ENCODE results near the gene NSG1. TPM values are rescaled to one million over a fixed set of nuclear protein-coding genes. Genes with fewer than 3 reads are reported as not detected.
"Not testable (repeated sequence)": the region's sequence is repeated elsewhere in the genome, so short reads cannot be mapped to it uniquely, and the experiment has no call there.

The NSG1 gene
- total RNA-seq, 2 donors from 2014 or later = 0.27 to 0.56 TPM

DNA sequence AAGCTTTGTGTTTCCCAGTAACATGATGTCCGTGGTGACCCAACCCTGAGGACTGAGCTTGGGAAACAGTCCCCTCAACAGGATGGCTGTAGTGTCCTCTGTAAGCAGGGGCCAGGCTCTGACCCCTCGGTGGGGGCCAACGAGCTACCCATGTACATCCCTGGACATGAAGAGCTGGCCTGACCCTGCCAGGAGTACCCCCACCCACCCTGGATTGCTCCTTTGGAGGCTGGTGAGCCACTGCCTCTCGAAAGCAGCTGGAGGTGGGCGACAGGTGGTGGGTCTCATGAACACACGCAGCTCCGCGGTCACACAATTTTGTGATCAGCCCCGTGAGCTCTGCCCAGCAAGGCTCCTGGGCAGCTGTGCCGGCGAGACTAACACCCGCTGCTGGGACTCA is 33.5 kb downstream of the NSG1 start:
- ATAC-seq (ENCODE audit: insufficient number of reproducible peaks, low FRiP score, low read depth) (no peak), DNase-seq (ENCODE audit: low spot score) (no peak)
- no peaks in the 10 kb centered on the region for H3K27me3 ChIP-seq (replicated peaks; ENCODE audit: insufficient read depth)
- peaks cover 59% of the 10 kb centered on the region for H3K36me3 ChIP-seq
- no peaks in the 10 kb centered on the region for H3K4me1 ChIP-seq (ENCODE audit: control insufficient read depth in 1 of 2, low read depth in 2 of 2)
- H3K27ac ChIP-seq = no peak overlapping the region
- no peak overlapping the region for H3K4me3 ChIP-seq
- TF ChIP-seq, protein P1, sequence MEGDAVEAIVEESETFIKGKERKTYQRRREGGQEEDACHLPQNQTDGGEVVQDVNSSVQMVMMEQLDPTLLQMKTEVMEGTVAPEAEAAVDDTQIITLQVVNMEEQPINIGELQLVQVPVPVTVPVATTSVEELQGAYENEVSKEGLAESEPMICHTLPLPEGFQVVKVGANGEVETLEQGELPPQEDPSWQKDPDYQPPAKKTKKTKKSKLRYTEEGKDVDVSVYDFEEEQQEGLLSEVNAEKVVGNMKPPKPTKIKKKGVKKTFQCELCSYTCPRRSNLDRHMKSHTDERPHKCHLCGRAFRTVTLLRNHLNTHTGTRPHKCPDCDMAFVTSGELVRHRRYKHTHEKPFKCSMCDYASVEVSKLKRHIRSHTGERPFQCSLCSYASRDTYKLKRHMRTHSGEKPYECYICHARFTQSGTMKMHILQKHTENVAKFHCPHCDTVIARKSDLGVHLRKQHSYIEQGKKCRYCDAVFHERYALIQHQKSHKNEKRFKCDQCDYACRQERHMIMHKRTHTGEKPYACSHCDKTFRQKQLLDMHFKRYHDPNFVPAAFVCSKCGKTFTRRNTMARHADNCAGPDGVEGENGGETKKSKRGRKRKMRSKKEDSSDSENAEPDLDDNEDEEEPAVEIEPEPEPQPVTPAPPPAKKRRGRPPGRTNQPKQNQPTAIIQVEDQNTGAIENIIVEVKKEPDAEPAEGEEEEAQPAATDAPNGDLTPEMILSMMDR (IDR thresholded peaks at IDR 0.05) = no peak
- H3K9me3 ChIP-seq = no peaks in the 10 kb centered on the region

DNA sequence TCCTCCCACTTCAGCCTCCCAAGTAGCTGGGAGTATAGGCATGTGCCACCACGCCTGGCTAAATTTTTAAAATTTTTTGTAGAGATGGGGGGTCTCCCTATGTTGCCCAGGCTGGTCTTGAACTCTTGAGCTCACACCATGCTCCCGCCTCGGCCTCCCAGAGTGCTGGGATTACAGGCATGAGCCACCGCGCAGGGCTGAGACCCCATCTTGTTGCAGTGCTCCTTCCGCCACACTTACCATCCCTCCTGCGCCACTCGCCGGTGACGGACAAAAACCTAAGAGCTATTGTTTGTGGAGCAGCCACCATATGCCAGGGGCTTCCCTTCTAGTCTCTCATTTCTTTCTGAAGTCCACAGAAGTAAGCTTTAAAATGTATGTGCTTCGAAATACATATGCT is 34.5 kb downstream of the NSG1 start:
- TF ChIP-seq, protein P1 (IDR thresholded peaks at IDR 0.05) = no peak
- Histone ChIP-seq H3K27me3 (replicated peaks; ENCODE audit: insufficient read depth) (no peaks in the 10 kb centered on the region), H3K4me3 (no peak overlapping the region), H3K36me3 (peaks cover 59% of the 10 kb centered on the region), H3K27ac (no peak overlapping the region), H3K4me1 (ENCODE audit: control insufficient read depth in 1 of 2, low read depth in 2 of 2) (no peaks in the 10 kb centered on the region), H3K9me3 (no peaks in the 10 kb centered on the region)
- ATAC-seq (ENCODE audit: insufficient number of reproducible peaks, low FRiP score, low read depth) (no peak), DNase-seq (ENCODE audit: low spot score) (no peak)

DNA sequence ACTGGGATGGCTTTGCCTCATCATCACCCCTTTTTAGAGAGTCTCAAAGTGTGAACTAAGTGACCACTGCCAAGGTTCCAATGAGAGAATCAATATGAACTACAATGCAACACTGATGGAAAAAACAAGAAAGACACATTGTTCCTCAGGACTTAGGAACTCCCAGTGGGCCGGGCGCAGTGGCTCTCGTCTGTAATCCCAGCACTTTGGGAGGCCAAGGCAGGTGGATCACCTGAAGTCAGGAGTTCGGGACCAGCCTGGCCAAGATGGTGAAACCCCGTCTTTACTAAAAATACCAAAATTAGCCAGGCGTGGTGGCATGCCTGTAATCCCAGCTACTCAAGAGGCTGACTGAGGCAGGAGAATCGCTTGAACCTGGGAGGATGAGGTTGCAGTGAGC is 35.2 kb downstream of the NSG1 start:
- not testable (repeated sequence) for DNase-seq (ENCODE audit: low spot score)

GRCh38 chr4:4422856-4423499 is 36.1 kb downstream of the NSG1 start:
- Histone ChIP-seq H3K4me3 (no peak overlapping the region), H3K36me3 (peaks cover 57% of the 10 kb centered on the region), H3K27me3 (replicated peaks; ENCODE audit: insufficient read depth) (no peaks in the 10 kb centered on the region), H3K4me1 (ENCODE audit: control insufficient read depth in 1 of 2, low read depth in 2 of 2) (no peaks in the 10 kb centered on the region), H3K27ac (no peak overlapping the region), H3K9me3 (no peaks in the 10 kb centered on the region)
- DNase-seq (ENCODE audit: low spot score) (no peak), ATAC-seq (ENCODE audit: insufficient number of reproducible peaks, low FRiP score, low read depth) (no peak)
- TF ChIP-seq, protein P1 (IDR thresholded peaks at IDR 0.05) = no peak

More for the DNA sequence above, 35.2 kb downstream of the NSG1 start:
- peaks cover 59% of the 10 kb centered on the region for H3K36me3 ChIP-seq
- H3K4me1 ChIP-seq (ENCODE audit: control insufficient read depth in 1 of 2, low read depth in 2 of 2); H3K4me3 ChIP-seq; H3K27me3 ChIP-seq (replicated peaks; ENCODE audit: insufficient read depth); ATAC-seq (ENCODE audit: insufficient number of reproducible peaks, low FRiP score, low read depth); H3K27ac ChIP-seq; H3K9me3 ChIP-seq: not testable (repeated sequence)

- Histone ChIP-seq H3K27ac (no peak overlapping the region), H3K4me3 (no peak overlapping the region), H3K4me1 (ENCODE audit: control insufficient read depth in 1 of 2, low read depth in 2 of 2) (no peaks in the 10 kb centered on the region), H3K36me3 (peaks cover 59% of the 10 kb centered on the region), H3K9me3 (no peaks in the 10 kb centered on the region), H3K27me3 (replicated peaks; ENCODE audit: insufficient read depth) (no peaks in the 10 kb centered on the region)
- TF ChIP-seq, protein P1 (IDR thresholded peaks at IDR 0.05) = no peak
- DNase-seq (ENCODE audit: low spot score) (no peak), ATAC-seq (ENCODE audit: insufficient number of reproducible peaks, low FRiP score, low read depth) (no peak)
These were observed 37.0 kb downstream of the NSG1 start for GRCh38 chr4:4423706-4424498.
